ENCODE data around the gene INSR.

Gene INSR

DNA sequence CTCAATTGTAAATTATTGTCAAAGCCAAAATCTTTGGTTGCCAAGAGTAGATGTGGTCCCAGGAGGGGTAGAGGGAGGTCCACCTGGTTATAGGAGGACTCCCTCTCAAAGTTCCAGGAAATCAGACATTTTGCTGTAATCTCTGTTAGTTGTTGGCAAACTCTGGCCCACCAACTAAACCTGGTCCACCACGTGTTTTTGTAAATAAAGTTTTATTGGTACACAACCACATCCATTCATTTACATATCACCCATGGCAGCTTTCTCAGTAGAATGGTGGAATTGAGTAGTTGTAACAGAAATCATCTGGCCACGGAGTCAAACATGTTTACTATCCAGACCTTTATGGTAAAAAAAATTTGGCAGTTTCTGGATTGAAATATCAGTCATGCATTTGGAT lies 154.1 kb downstream of the INSR start:
- H3K27ac ChIP-seq (ENCODE audit: low read length, poor library complexity, severe bottlenecking) = no peak overlapping the region
- 100% methylated on average over 1 of the region's 2 CpGs for WGBS
- no peaks in the 10 kb centered on the region for H3K4me1 ChIP-seq (ENCODE audit: control insufficient read depth, insufficient read depth, low read depth, low read length)
- DNase-seq = no peak
- H4K8ac ChIP-seq (ENCODE audit: low read length) = no peak overlapping the region
- no peak overlapping the region for H4K91ac ChIP-seq (ENCODE audit: low read length)
- H2BK15ac ChIP-seq (ENCODE audit: low read depth, poor library complexity, severe bottlenecking) = no peak overlapping the region
- no peak overlapping the region for H3K9ac ChIP-seq (ENCODE audit: low read length)
- no peaks in the 10 kb centered on the region for H3K27me3 ChIP-seq (ENCODE audit: control insufficient read depth in 1 of 2, insufficient read depth in 1 of 2, low read length in 2 of 2)
- H3K9me3 ChIP-seq (ENCODE audit: control insufficient read depth, low read length) = peaks cover 5% of the 10 kb centered on the region
- H2AFZ ChIP-seq (ENCODE audit: low read depth, low read length) = no peak overlapping the region
- no peak overlapping the region for H2AK5ac ChIP-seq (ENCODE audit: low read length, severe bottlenecking)
- no peak overlapping the region for H3K4ac ChIP-seq (ENCODE audit: low read depth in 1 of 2, low read length in 2 of 2)
- H2BK5ac ChIP-seq (ENCODE audit: low read depth, low read length, poor library complexity, severe bottlenecking) = no peak overlapping the region
- H3K23ac ChIP-seq (ENCODE audit: low read length in 2 of 2) = no peak overlapping the region
- no peak overlapping the region for H2BK12ac ChIP-seq (ENCODE audit: low read length in 2 of 2)
- no peak overlapping the region for H3K18ac ChIP-seq (ENCODE audit: low read depth in 1 of 2, low read length in 2 of 2)
- H3K4me2 ChIP-seq (ENCODE audit: low read length, poor library complexity, severe bottlenecking) = no peak overlapping the region
- no peak overlapping the region for H3K14ac ChIP-seq (ENCODE audit: low read length in 2 of 2)
- H3K79me1 ChIP-seq (replicated peaks; ENCODE audit: low read length, poor library complexity, severe bottlenecking) = no peaks in the 10 kb centered on the region
- H2BK120ac ChIP-seq (ENCODE audit: low read depth, low read length) = no peak overlapping the region
- H3K36me3 ChIP-seq (ENCODE audit: control insufficient read depth in 1 of 2, insufficient read depth in 2 of 2, low read depth in 1 of 2, low read length in 2 of 2) = peaks cover 8 to 38% of the 10 kb centered on the region in 2 experiments
- no peak overlapping the region for H3K4me3 ChIP-seq (ENCODE audit: insufficient read depth in 1 of 2, low read depth in 1 of 2, low read length in 2 of 2)

DNA sequence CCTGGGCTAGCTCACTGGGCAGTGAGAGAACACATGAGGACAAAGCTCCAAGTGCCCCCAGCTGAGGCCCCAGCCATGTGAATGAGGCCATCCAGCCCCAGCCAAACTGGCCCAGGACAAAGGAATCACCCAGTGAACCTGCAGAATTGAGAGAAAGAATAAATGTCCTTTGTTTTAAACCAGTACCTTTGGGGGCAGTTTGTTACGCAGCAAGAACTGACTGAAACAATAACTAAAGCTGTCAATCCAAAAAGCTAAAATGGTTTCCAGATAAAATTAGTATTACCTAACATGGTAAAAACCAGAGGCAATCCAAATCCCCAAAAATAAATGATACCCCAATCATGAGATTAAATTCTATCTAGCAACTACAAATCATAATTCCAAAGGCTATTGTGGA lies 155.1 kb downstream of the INSR start:
- H3K9me3 ChIP-seq (ENCODE audit: control insufficient read depth, low read length) = peaks cover 5% of the 10 kb centered on the region
- H3K4ac ChIP-seq (ENCODE audit: low read depth in 1 of 2, low read length in 2 of 2) = no peak overlapping the region
- no peak for DNase-seq
- H3K4me1 ChIP-seq (ENCODE audit: control insufficient read depth, insufficient read depth, low read depth, low read length) = no peaks in the 10 kb centered on the region
- H2BK15ac ChIP-seq (ENCODE audit: low read depth, poor library complexity, severe bottlenecking) = no peak overlapping the region
- no peak overlapping the region for H2BK120ac ChIP-seq (ENCODE audit: low read depth, low read length)
- H2AK5ac ChIP-seq (ENCODE audit: low read length, severe bottlenecking) = no peak overlapping the region
- no peak overlapping the region for H4K91ac ChIP-seq (ENCODE audit: low read length)
- H3K27me3 ChIP-seq (ENCODE audit: control insufficient read depth in 1 of 2, insufficient read depth in 1 of 2, low read length in 2 of 2) = no peaks in the 10 kb centered on the region
- no peak overlapping the region for H3K23ac ChIP-seq (ENCODE audit: low read length in 2 of 2)
- H3K9ac ChIP-seq (ENCODE audit: low read length) = no peak overlapping the region
- H2BK5ac ChIP-seq (ENCODE audit: low read depth, low read length, poor library complexity, severe bottlenecking) = no peak overlapping the region
- no peaks in the 10 kb centered on the region for H3K79me1 ChIP-seq (replicated peaks; ENCODE audit: low read length, poor library complexity, severe bottlenecking)
- H3K27ac ChIP-seq (ENCODE audit: low read length, poor library complexity, severe bottlenecking) = no peak overlapping the region
- H2AFZ ChIP-seq (ENCODE audit: low read depth, low read length) = no peak overlapping the region
- no peak overlapping the region for H4K8ac ChIP-seq (ENCODE audit: low read length)
- no peak overlapping the region for H3K4me2 ChIP-seq (ENCODE audit: low read length, poor library complexity, severe bottlenecking)
- H3K4me3 ChIP-seq (ENCODE audit: insufficient read depth in 1 of 2, low read depth in 1 of 2, low read length in 2 of 2) = no peak overlapping the region
- peaks cover 8 to 38% of the 10 kb centered on the region in 2 experiments for H3K36me3 ChIP-seq (ENCODE audit: control insufficient read depth in 1 of 2, insufficient read depth in 2 of 2, low read depth in 1 of 2, low read length in 2 of 2)
- H3K14ac ChIP-seq (ENCODE audit: low read length in 2 of 2) = no peak overlapping the region
- 89% methylated on average over 1 of the region's 1 CpG for WGBS
- no peak overlapping the region for H2BK12ac ChIP-seq (ENCODE audit: low read length in 2 of 2)
- no peak overlapping the region for H3K18ac ChIP-seq (ENCODE audit: low read depth in 1 of 2, low read length in 2 of 2)

- no peak overlapping the region for H3K23ac ChIP-seq (ENCODE audit: low read length in 2 of 2)
- no peak overlapping the region for H3K14ac ChIP-seq (ENCODE audit: low read length in 2 of 2)
- no peak overlapping the region for H3K27ac ChIP-seq (ENCODE audit: low read length, poor library complexity, severe bottlenecking)
- no peak overlapping the region for H4K91ac ChIP-seq (ENCODE audit: low read length)
- H3K36me3 ChIP-seq (ENCODE audit: control insufficient read depth in 1 of 2, insufficient read depth in 2 of 2, low read depth in 1 of 2, low read length in 2 of 2) = peaks cover 8 to 38% of the 10 kb centered on the region in 2 experiments
- H3K4me1 ChIP-seq (ENCODE audit: control insufficient read depth, insufficient read depth, low read depth, low read length) = no peaks in the 10 kb centered on the region
- no CpG with 5 or more reads among the region's 1 CpG for WGBS
- no peak overlapping the region for H3K4me3 ChIP-seq (ENCODE audit: insufficient read depth in 1 of 2, low read depth in 1 of 2, low read length in 2 of 2)
- no peaks in the 10 kb centered on the region for H3K79me1 ChIP-seq (replicated peaks; ENCODE audit: low read length, poor library complexity, severe bottlenecking)
- DNase-seq = no peak
- H4K8ac ChIP-seq (ENCODE audit: low read length) = no peak overlapping the region
- H2AK5ac ChIP-seq (ENCODE audit: low read length, severe bottlenecking) = no peak overlapping the region
- no peak overlapping the region for H3K4me2 ChIP-seq (ENCODE audit: low read length, poor library complexity, severe bottlenecking)
- no peak overlapping the region for H3K4ac ChIP-seq (ENCODE audit: low read depth in 1 of 2, low read length in 2 of 2)
- no peaks in the 10 kb centered on the region for H3K27me3 ChIP-seq (ENCODE audit: control insufficient read depth in 1 of 2, insufficient read depth in 1 of 2, low read length in 2 of 2)
- no peak overlapping the region for H3K18ac ChIP-seq (ENCODE audit: low read depth in 1 of 2, low read length in 2 of 2)
- no peak overlapping the region for H2BK5ac ChIP-seq (ENCODE audit: low read depth, low read length, poor library complexity, severe bottlenecking)
- H2BK15ac ChIP-seq (ENCODE audit: low read depth, poor library complexity, severe bottlenecking) = no peak overlapping the region
- no peak overlapping the region for H2AFZ ChIP-seq (ENCODE audit: low read depth, low read length)
- H2BK120ac ChIP-seq (ENCODE audit: low read depth, low read length) = no peak overlapping the region
- no peak overlapping the region for H3K9ac ChIP-seq (ENCODE audit: low read length)
- H3K9me3 ChIP-seq (ENCODE audit: control insufficient read depth, low read length) = peaks cover 5% of the 10 kb centered on the region
- no peak overlapping the region for H2BK12ac ChIP-seq (ENCODE audit: low read length in 2 of 2)
Observed at GRCh38 chr19:7138402-7138801, 155.8 kb downstream of the INSR start.

- H3K27me3 ChIP-seq (ENCODE audit: control insufficient read depth in 1 of 2, insufficient read depth in 1 of 2, low read length in 2 of 2) = no peaks in the 10 kb centered on the region
- 94% methylated on average over 2 of the region's 2 CpGs for WGBS
Observed at GRCh38 chr19:7137120-7137519, 157.1 kb downstream of the INSR start.

More at GRCh38 chr19:7137120-7137519, 157.1 kb downstream of the INSR start:
- H3K4me1 ChIP-seq (ENCODE audit: control insufficient read depth, insufficient read depth, low read depth, low read length) = no peaks in the 10 kb centered on the region
- no peak for DNase-seq
- no peak overlapping the region for H3K4me2 ChIP-seq (ENCODE audit: low read length, poor library complexity, severe bottlenecking)
- no peak overlapping the region for H3K18ac ChIP-seq (ENCODE audit: low read depth in 1 of 2, low read length in 2 of 2)
- H2BK12ac ChIP-seq (ENCODE audit: low read length in 2 of 2) = no peak overlapping the region
- no peak overlapping the region for H3K4me3 ChIP-seq (ENCODE audit: insufficient read depth in 1 of 2, low read depth in 1 of 2, low read length in 2 of 2)
- H2BK120ac ChIP-seq (ENCODE audit: low read depth, low read length) = no peak overlapping the region
- H3K9ac ChIP-seq (ENCODE audit: low read length) = no peak overlapping the region
- no peak overlapping the region for H2AFZ ChIP-seq (ENCODE audit: low read depth, low read length)
- H4K8ac ChIP-seq (ENCODE audit: low read length) = no peak overlapping the region
- H3K36me3 ChIP-seq (ENCODE audit: control insufficient read depth in 1 of 2, insufficient read depth in 2 of 2, low read depth in 1 of 2, low read length in 2 of 2) = peaks cover 4 to 31% of the 10 kb centered on the region in 2 experiments
- no peak overlapping the region for H2BK5ac ChIP-seq (ENCODE audit: low read depth, low read length, poor library complexity, severe bottlenecking)
- H3K14ac ChIP-seq (ENCODE audit: low read length in 2 of 2) = no peak overlapping the region
- H3K79me1 ChIP-seq (replicated peaks; ENCODE audit: low read length, poor library complexity, severe bottlenecking) = no peaks in the 10 kb centered on the region
- no peak overlapping the region for H3K4ac ChIP-seq (ENCODE audit: low read depth in 1 of 2, low read length in 2 of 2)
- no peak overlapping the region for H4K91ac ChIP-seq (ENCODE audit: low read length)
- H3K27ac ChIP-seq (ENCODE audit: low read length, poor library complexity, severe bottlenecking) = no peak overlapping the region
- H2BK15ac ChIP-seq (ENCODE audit: low read depth, poor library complexity, severe bottlenecking) = no peak overlapping the region
- H3K9me3 ChIP-seq (ENCODE audit: control insufficient read depth, low read length) = peaks cover 5% of the 10 kb centered on the region
- no peak overlapping the region for H2AK5ac ChIP-seq (ENCODE audit: low read length, severe bottlenecking)
- H3K23ac ChIP-seq (ENCODE audit: low read length in 2 of 2) = no peak overlapping the region

All from mesenchymal stem cell (in vitro differentiated cells and primary cell).